Left cardiac atrium (tissue), 4 donors: ENCODE data around the gene WT1. TPM values are rescaled to one million over a fixed set of nuclear protein-coding genes. Genes with fewer than 3 reads are reported as not detected.

Source experiments
- ATAC-seq, 2 donors: fragments of 200-7000 bp; cut with Tn5 transposase; one replicate each; pipeline ENCODE4 v1.9.1; 2020; ENCODE audit warnings: mild to moderate bottlenecking in 2 of 2, moderate library complexity in 2 of 2
- DNase-seq: peaks from one replicate; pipeline ENCODE4 v3.0.0-alpha.2; 2020
- intact Hi-C, 2 donors: fragments of 100-400 bp; cut with DNase I; formaldehyde crosslinking; loops; one replicate each; pipeline versions ENCODE4 v1.14.1 to v1.15.1; 2022 to 2023
- total RNA-seq, 2 donors: library from RNA; stranded (reverse); fragmentation: NEBNext Ultra II Directional; extraction: Animal tissue kit (Norgen Biotek cat#: 25700); gene quantifications; one replicate each; pipeline ENCODE4 v1.2.1, GENCODE V29; 2021
- donor health status: DM: no; HTN: yes; CAD: no.
- donor health status: DM: no; HTN: yes; CAD: no; lungs with severe emphysema.
- donor health status: DM: yes; HTN: yes; CAD: no.
- donor health status: Dilated cardiomyopathy.

Gene WT1
- total RNA-seq, 2 donors from 2014 or later: 4.2 to 4.5 TPM

DNA sequence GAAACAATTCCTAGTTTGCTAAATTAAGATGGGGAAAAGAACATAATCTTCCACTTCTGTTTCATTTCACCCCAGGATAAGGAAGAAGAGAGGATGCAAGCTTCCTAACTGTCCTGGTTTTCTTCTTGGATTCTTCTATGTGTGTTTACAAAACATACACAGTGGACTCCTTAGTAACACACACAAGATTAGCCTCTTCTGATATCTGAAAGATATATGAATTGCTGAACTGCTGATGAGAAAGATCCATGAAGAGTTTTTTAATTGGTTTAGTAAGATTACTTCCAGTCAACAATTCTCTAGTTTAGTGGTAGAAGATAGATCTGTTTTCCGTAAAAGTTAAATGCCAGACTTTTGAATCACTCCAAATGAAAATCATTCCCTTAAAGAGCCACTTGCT, 86.8 kb downstream of the WT1 start:
- DNase-seq (no peak), ATAC-seq (peak in 1 of 2 donors; percentile 29)
- intact Hi-C loops: no loop called here

DNA sequence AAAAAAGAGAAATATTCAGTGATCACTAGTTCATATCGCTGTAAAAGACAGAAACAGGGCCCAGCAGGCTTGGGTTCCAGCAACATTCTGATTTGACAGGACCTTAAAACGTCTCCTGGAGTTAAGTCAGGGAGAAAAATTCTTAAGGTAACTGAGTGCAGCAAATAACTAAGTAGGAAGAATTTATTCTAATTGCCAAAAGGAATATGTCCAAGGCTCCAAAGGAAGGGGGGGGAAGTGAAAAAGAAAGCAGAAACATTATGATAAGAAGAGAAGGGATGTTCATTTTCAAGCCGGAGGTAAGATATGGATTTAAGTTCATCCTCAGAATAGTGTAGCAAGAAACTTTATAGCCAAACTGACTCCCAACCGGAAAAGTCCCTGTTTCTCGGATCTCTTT, 90.4 kb downstream of the WT1 start:
- ATAC-seq (no peak), DNase-seq (no peak)
- intact Hi-C loops: no loop called here

DNA sequence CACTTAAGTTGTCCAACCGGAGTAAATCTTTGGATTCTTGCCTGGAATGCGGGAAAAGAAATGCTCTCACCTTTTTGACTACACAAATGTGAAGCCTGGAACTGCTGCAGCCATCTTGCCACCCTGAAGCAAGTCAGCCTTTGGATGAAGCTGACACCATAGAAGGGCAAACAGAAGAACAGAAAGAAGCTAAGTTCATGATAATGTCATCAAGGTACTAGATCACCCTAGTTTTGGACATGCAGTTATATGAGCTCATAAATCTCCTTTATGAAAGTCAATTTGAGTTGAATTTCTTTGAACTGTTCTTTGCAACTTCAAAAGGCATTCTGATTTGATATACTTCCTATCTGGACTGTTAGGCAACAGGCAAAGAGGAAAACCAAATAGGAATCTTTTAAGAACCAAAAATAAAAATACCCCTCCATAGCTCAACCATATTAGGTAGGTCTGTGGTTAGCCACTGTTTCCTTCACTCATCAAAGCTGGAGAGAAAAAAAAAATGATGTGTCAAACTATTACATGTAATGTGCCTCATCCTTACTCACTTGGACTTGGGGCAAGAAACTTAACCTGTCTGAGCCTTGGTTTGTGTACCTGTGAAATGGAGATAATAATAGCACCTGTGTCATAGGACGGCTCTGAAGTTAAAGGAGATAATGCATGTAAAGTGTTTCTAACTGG, 91.9 kb downstream of the WT1 start:
- intact Hi-C loops: no loop called here
- ATAC-seq (no peak), DNase-seq (no peak)

DNA sequence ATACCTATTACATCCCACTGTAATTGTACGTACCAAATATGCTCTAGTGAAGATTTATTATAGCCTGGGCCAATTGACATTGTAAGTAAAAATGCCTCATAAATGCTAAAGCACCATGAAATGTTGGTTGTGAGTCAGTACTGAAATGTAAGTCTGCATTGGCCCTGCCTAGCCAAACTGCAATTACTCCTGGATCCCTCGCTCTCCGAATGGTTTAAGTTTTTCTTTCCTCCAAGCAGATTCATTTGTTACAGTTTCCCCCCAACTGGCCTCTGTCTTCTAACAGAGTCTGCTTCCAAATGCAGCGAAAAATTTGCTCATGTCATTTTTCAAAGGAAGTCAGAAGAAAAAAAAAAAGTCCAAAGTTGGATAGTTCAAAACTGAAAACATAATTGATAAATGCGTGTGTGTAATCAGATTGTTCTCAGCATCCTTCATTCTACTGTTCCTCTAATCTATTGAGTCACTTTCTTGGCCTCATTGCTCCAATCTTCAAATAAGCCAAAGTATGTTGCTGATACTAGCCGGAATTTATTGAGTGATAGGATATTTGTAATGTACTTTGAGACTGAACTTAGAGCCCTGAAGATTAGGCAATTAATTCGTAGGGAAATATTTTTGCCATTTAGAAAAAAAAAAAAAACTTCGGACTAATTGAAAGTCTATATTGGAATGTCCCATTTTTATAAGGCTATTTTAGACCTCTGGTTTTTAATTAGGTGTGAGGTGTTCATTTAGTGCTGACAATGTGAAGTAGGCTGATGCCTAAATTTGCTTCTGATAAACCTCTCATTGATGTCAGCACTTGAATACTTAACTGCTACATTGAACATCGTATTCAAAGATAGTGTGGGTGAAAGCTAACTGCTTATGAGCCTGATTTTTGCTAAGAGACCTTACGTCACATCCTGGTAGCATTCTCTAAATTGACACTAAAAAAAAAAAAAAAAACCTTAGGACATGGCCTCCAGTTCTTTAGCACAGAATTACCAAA, 93.4 kb downstream of the WT1 start:
- no peak for DNase-seq
- intact Hi-C loops: no loop called here
- peak; percentile 43 to 77 for ATAC-seq

DNA sequence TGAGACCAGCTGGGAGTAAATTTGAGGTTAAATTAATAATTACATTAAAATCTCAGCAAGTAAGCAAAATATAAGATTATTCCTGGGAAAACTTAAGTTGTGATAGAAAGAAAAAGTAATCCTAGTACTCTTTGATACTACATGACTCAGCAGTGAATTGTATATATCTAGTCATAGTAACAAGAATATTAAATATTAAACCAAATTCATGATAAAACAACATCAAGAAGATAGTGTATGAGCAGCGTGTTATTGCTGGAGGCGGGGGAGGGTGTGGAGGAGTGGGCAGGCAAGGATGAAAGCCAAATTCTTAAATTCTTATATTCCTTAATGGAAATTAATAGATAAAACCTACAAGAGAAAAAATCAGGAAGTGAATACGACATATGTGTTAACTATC, 95.2 kb downstream of the WT1 start:
- DNase-seq (no peak), ATAC-seq (peak in 1 of 2 donors; percentile 71)
- intact Hi-C loops: no loop called here

Other genes with a start within 250 kb of the WT1 start
- 100 to 1,000 TPM; 145 to 180 TPM for gene EIF3M, start 148.3 kb upstream of the WT1 start, total RNA-seq